ENCODE measurements around the gene TRIM2.

The TRIM2 gene

GRCh38 chr4:153248641-153249198 lies 44.5 kb downstream of the TRIM2 start:
- peak in 1 of 2 donors; percentile 8 for DNase-seq (ENCODE audit: low read depth in 2 of 2)

- peak; percentile 64 to 79 for DNase-seq (ENCODE audit: low read depth in 2 of 2)
Observed at GRCh38 chr4:153249199-153250041, 45.2 kb downstream of the TRIM2 start.

GRCh38 chr4:153252122-153252521 lies 47.9 kb downstream of the TRIM2 start:
- DNase-seq (ENCODE audit: low read depth in 2 of 2), result no peak

GRCh38 chr4:153255233-153255632 lies 51.0 kb downstream of the TRIM2 start:
- no peak for DNase-seq (ENCODE audit: low read depth in 2 of 2)

GRCh38 chr4:153257151-153257620 lies 52.9 kb downstream of the TRIM2 start:
- peak; percentile 18 to 34 for DNase-seq (ENCODE audit: low read depth in 2 of 2)

GRCh38 chr4:153257991-153258390 lies 53.7 kb downstream of the TRIM2 start:
- no peak for DNase-seq (ENCODE audit: low read depth in 2 of 2)

GRCh38 chr4:153258750-153259149 lies 54.5 kb downstream of the TRIM2 start:
- no peak for DNase-seq (ENCODE audit: low read depth in 2 of 2)

GRCh38 chr4:153259661-153260060 lies 55.4 kb downstream of the TRIM2 start:
- DNase-seq (ENCODE audit: low read depth in 2 of 2), result no peak

GRCh38 chr4:153260132-153260531 lies 55.9 kb downstream of the TRIM2 start:
- DNase-seq (ENCODE audit: low read depth in 2 of 2), result no peak

- no peak for DNase-seq (ENCODE audit: low read depth in 2 of 2)
Observed at GRCh38 chr4:153260553-153261300, 56.5 kb downstream of the TRIM2 start.

GRCh38 chr4:153261461-153261860 lies 57.2 kb downstream of the TRIM2 start:
- no peak for DNase-seq (ENCODE audit: low read depth in 2 of 2)

GRCh38 chr4:153261914-153262313 lies 57.7 kb downstream of the TRIM2 start:
- no peak for DNase-seq (ENCODE audit: low read depth in 2 of 2)

GRCh38 chr4:153265306-153266047 lies 61.2 kb downstream of the TRIM2 start:
- DNase-seq (ENCODE audit: low read depth in 2 of 2), result no peak

- DNase-seq (ENCODE audit: low read depth in 2 of 2), result no peak
Observed at GRCh38 chr4:153266988-153267387, 62.7 kb downstream of the TRIM2 start.

- no peak for DNase-seq (ENCODE audit: low read depth in 2 of 2)
Observed at GRCh38 chr4:153267890-153268289, 63.6 kb downstream of the TRIM2 start.

- DNase-seq (ENCODE audit: low read depth in 2 of 2), result no peak
Observed at GRCh38 chr4:153268295-153268694, 64.1 kb downstream of the TRIM2 start.

GRCh38 chr4:153269218-153269990 lies 65.2 kb downstream of the TRIM2 start:
- no peak for DNase-seq (ENCODE audit: low read depth in 2 of 2)

- DNase-seq (ENCODE audit: low read depth in 2 of 2), result no peak
Observed at GRCh38 chr4:153270361-153270760, 66.1 kb downstream of the TRIM2 start.

- DNase-seq (ENCODE audit: low read depth in 2 of 2), result no peak
Observed at GRCh38 chr4:153271820-153272219, 67.6 kb downstream of the TRIM2 start.

- no peak for DNase-seq (ENCODE audit: low read depth in 2 of 2)
Observed at GRCh38 chr4:153273751-153274150, 69.5 kb downstream of the TRIM2 start.

GRCh38 chr4:153274967-153275366 lies 70.7 kb downstream of the TRIM2 start:
- DNase-seq (ENCODE audit: low read depth in 2 of 2), result no peak
